Heart left ventricle (tissue), 13 donors: Measurements from ENCODE around the gene CCSER1.

ENCODE experiments used
- POLR2A ChIP-seq, 2 donors: fragments of 450-650 bp; IDR thresholded peaks; one replicate each; pipeline ENCODE4 v1.6.1; 2017; ENCODE audit warnings: antibody characterized with exemption in 2 of 2, mild to moderate bottlenecking in 2 of 2, moderate library complexity in 2 of 2
- TF ChIP-seq, protein P1 (sequence below), 12 donors: fragments of 200-600 bp; sonication (generic) in 4 of 12; IDR thresholded peaks; one replicate each; pipeline versions ENCODE4 v1.5.0 to v1.8.0; 2018 to 2022; ENCODE audit warnings: antibody characterized with exemption in 12 of 12, mild to moderate bottlenecking in 5 of 12
- donor health status: ischemic (EF 13 %, LVEDD 7.1; RV severe dilation, severe dysfunction).
- donor health status: DM: no; HTN: yes; CAD: no.
- donor health status: DM: no; HTN: no; CAD: no.
- donor health status: ischemic (EF 25% LVEDD 6.9; RV normal size, moderate dysfunction).
- donor health status: ischemic (EF 25% LVEDD 5.7; RV mildly dilated, moderate dysfunction).
- donor health status: ischemic (EF 35%, LVEDD 5.7; RV mildly dilated, moderate dysfunction).
- donor health status: nonischemic (EF 11% LVEDD 7.7; RV severe dilation, severe dysfunction).
- donor health status: DM: yes; HTN: yes; CAD: no.
- donor health status: PGD.
- donor health status: ischemic (EF 29% LVEDD 5.4; RV normal size, mild dysfunction).
- donor health status: nonischemic (EF 23%, LVEDD 6.1; RV moderate dilation, normal function).

DNA sequence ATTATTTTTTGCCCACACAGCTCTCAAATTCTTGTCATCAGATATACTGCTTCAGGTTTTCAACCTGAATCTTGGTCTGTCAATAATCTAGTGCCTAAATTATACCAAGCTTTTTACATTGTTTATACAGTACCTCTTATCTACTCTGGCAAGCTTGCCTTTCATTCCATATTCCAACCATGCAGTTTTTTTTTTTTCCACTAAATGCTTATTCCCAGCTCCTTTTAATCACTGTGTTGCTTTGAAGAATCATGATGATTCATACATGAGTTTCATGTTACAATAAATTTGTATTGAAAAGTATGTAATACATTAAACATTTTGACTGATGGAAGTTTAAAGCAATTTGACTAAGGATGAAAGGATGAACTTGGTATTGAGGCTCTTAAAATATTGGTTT, 949.0 kb downstream of the CCSER1 start:
- TF ChIP-seq, protein P1, sequence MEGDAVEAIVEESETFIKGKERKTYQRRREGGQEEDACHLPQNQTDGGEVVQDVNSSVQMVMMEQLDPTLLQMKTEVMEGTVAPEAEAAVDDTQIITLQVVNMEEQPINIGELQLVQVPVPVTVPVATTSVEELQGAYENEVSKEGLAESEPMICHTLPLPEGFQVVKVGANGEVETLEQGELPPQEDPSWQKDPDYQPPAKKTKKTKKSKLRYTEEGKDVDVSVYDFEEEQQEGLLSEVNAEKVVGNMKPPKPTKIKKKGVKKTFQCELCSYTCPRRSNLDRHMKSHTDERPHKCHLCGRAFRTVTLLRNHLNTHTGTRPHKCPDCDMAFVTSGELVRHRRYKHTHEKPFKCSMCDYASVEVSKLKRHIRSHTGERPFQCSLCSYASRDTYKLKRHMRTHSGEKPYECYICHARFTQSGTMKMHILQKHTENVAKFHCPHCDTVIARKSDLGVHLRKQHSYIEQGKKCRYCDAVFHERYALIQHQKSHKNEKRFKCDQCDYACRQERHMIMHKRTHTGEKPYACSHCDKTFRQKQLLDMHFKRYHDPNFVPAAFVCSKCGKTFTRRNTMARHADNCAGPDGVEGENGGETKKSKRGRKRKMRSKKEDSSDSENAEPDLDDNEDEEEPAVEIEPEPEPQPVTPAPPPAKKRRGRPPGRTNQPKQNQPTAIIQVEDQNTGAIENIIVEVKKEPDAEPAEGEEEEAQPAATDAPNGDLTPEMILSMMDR (IDR thresholded peaks at IDR 0.05): no peak
- TF ChIP-seq POLR2A (IDR thresholded peaks at IDR 0.05): no peak
